ENCODE data around the gene ZNF444.

Gene ZNF444

GRCh38 chr19:56123266-56123891, 17.7 kb upstream of the ZNF444 start:
- DNase-seq: no peak

- DNase-seq: no peak
These were observed 16.5 kb upstream of the ZNF444 start for GRCh38 chr19:56124578-56124977.

GRCh38 chr19:56125806-56126590, 15.1 kb upstream of the ZNF444 start:
- no peak for DNase-seq

GRCh38 chr19:56126983-56127780, 13.9 kb upstream of the ZNF444 start:
- DNase-seq: no peak

- DNase-seq: no peak
These were observed 11.1 kb upstream of the ZNF444 start for GRCh38 chr19:56130006-56130405.

- no peak for DNase-seq
These were observed 9.4 kb upstream of the ZNF444 start for GRCh38 chr19:56131651-56132050.

- DNase-seq: peak; percentile 79
These were observed 8.7 kb upstream of the ZNF444 start for GRCh38 chr19:56132316-56132822.

GRCh38 chr19:56133858-56134653, 7.0 kb upstream of the ZNF444 start:
- DNase-seq: no peak

GRCh38 chr19:56134654-56134921, 6.5 kb upstream of the ZNF444 start:
- DNase-seq: no peak

GRCh38 chr19:56136362-56136761, 4.7 kb upstream of the ZNF444 start:
- no peak for DNase-seq

GRCh38 chr19:56137405-56137804, 3.7 kb upstream of the ZNF444 start:
- peak; percentile 13 for DNase-seq

- DNase-seq: no peak
These were observed 3.0 kb upstream of the ZNF444 start for GRCh38 chr19:56138069-56138468.

- DNase-seq: no peak
These were observed 1.1 kb upstream of the ZNF444 start for GRCh38 chr19:56139847-56140582.

GRCh38 chr19:56141417-56141993, 418 bp downstream of the ZNF444 start:
- DNase-seq: no peak

- DNase-seq: peak; percentile 92
These were observed 1.1 kb downstream of the ZNF444 start for GRCh38 chr19:56142087-56142787.

GRCh38 chr19:56142897-56143434, 1.9 kb downstream of the ZNF444 start:
- DNase-seq: no peak

GRCh38 chr19:56144376-56144775, 3.3 kb downstream of the ZNF444 start:
- no peak for DNase-seq

- no peak for DNase-seq
These were observed 3.7 kb downstream of the ZNF444 start for GRCh38 chr19:56144831-56145230.

GRCh38 chr19:56145698-56146097, 4.6 kb downstream of the ZNF444 start:
- no peak for DNase-seq

- no peak for DNase-seq
These were observed 5.8 kb downstream of the ZNF444 start for GRCh38 chr19:56146904-56147303.

- no peak for DNase-seq
These were observed 6.2 kb downstream of the ZNF444 start for GRCh38 chr19:56147307-56147706.
